HG03439 (cell line): ENCODE results near the gene MRPS22.

Source experiments
- ATAC-seq: cut with Tn5 transposase; IDR thresholded peaks from one replicate; pipeline ENCODE4 v1.9.1; 2021; ENCODE audit warnings: mild to moderate bottlenecking, moderate library complexity; ENCODE audit not compliant: unreplicated experiment

Gene MRPS22

DNA sequence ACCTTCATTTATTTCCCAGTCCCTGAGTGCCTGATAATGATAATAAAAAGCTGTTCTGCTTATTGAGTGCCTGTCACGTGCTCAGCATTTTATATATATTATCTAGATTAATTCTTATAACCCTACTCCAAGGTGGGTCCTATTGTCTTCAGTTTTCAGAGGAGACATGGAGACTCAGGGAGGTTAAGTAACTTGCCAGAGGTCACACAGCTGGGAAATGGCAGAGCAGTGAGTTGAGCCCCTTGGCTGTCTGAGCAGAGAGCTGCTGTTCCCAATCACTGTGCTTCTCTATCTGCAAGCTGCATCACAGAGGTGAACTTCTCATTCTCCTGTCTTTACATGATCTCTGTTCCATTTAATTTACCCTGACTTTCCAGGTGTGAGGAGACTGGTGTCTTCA is 32.3 kb upstream of the MRPS22 start:
- ATAC-seq = no peak

DNA sequence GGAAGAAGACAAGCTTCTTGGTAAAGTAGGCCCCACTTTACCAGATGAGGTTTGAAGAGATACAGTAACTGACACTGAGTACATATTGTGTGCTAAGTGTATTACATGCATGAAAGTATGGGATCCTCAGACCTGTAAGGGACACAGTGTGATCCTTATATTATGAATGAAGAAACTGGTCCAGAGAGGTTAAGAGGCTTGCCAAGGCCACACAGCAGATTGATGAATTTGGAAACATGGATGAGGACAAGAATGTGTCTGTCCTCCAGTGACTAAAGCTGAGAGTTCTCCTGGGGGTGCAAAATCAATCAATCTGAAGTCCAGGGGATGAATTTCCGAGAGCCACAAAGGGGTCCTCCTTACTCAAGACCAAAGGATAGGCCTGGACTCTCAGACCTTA is 31.4 kb upstream of the MRPS22 start:
- no peak for ATAC-seq

DNA sequence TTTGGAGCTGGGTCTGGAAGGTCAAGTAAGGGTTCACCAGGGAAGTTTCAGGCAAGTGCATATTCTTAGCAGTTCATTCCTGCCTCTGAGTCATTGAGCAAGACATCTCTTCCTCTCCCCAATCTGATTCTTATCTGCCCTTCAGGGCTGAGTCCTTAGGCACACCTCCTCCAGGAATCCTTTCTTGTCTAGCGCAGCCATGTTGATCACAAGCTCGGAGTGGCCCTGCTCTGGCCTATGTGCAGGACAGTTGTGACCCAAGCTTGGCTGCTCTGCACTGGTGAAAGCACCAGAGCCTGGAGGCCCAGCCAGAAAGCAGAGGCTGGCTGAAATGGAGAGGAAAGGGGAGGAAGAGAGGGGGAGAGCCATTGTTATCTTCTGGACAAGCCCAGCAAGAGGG is 30.9 kb upstream of the MRPS22 start:
- ATAC-seq = no peak

DNA sequence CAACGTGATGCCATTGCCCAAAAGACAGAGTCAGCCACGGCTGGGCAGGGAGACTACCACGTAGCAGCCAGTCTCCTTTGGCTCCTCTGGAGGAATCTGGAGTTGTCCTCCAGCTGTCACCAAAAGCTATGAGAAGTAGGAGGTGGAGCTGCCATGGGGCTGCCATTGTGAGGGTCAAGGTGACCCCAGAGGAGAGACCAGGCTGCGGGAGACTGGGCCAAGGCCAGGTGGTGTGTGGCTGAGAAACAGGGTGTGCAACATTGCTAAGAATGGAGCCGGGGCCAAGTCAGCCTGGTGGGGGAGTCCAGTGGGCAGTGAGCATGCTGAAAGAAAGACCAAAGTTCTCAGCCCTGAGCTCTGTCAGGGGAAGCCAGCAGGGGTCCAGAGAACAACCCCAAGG is 29.9 kb upstream of the MRPS22 start:
- no peak for ATAC-seq

DNA sequence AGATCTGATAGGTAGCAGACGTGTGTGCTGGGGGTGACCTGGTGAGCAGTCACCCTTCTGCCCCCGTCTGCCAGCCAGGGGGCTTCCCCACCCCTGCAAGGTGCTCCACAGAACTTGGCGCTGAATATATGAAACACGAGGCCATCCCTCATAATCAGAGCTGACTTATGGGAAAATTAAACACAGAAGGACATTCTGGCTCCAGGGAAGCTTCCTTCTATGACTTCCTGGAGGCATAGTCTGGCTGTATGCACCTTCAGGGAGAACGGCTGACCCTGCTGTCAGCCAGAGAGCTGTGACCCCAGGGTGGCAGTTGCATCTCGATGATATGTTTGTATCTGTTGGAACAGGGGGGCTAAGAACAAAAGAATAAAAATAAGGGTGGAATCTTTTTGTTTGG is 26.6 kb upstream of the MRPS22 start:
- ATAC-seq = no peak

DNA sequence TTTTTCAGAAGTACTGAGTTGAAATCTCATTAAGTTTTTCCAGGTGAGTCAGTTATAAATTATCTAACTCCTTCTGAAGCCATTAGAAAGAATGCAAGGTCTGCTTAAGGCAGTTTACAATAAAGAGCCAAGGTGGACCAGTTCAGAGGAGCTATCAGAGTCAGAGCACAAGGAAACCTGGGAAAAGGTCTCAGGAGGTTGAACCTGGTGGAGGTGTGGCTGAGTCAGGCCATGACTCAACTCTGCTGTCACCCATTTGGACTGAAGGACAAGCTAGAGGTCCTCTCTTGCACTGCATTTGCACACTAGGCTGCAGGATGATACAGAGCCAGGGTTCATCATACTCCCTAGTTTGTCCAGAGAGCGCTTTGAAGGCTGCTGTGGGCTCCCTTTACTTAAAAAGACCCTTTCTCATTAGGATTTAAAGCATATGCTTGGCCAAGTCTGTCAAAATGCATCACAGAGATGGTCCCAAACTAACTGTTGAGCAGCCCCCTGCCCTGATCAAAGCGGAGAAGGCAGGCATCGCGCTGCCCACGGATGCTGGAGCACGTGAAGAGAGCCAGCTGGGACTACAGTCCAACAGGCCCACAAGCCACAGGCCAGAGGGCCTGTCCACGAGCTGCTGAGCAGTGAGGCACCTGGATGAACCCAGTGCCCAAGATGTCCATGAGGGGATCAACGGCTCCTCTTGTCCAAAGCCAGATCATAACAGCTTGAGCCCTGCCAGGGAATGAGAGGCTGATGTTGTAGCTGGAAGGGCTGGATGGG is 26.0 kb upstream of the MRPS22 start:
- no peak for ATAC-seq

DNA sequence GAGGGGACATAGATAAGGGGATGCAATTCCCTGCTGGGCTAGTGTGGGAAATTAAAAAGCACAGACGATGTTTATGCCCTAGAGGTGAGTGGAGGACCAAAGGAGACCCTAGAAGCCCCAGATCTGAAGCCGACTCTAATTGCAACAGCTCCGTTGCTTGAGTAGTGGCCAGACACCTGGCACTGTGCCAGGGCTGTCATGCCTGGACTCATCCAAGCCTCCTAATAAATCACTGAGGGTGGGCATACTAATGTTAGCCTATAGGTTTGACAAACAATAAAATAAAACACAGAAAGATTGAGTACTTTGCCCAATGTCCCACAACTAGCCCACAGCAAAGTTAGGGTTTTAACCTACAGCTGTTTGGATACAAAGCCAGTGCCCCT is 25.4 kb upstream of the MRPS22 start:
- no peak for ATAC-seq

DNA sequence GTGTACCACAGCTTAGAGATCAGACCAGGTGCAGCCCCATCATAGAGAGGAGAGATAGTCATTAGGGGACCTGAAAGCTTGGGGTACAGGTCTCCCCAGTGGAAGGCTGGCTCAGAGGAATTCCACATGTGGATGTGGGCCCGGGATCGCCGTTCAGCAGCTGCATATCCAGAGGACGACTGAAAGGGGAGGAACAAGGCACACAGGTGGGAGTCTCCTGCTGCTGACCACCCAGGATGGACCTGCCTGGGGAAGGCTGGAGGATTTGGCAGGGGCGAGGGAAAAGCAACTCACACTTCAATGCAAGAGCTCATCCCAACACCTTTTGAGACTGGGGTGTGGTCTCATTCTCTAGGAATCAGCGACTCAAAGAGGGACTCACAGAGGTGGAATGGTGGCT is 25.0 kb upstream of the MRPS22 start:
- no peak for ATAC-seq

DNA sequence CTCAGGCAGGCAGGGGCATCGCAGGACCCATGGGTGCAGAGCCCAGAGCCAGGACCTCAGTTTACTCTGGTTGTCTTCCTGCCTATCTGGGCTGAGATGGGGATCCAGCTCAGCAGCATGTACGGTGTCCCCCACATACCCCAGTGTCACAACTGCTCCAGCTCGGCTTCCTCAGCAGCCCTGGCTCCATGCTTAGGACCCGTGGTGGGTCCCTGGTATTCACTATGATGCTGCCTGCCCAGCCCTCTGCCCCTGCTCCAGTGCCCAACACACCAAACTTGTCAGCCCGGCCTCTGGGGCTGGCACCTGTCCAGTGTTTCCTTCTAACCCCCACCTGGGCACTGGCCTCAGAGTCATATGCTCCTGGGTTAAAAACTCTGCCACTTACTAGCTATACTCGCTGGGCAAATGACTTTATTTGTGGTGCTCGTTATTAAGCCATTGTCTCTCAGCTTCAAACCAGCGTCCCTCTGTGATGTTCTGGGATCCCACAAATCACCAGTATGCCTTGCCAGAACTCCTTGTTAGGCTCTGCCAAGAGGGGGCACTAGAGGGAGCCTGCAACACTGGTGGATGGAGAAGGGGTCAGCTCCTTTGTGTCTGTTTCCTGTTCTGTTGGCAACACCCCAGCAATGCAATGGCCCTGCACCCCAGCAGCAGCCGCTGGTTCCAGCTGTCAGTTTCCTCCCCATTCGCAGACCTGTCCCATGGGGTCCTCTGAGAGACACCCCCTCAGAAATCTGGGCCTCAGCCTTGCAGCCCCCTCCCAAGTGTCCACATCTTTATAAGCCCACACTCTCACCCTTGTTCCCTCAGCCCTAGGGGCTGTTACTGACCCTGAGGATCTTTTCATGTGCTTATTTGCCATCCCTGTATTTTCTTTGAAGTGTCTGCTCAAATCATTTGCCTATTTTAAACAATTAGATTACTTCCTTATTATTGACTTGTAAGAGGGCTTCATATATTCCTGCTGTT is 24.1 kb upstream of the MRPS22 start:
- no peak for ATAC-seq

DNA sequence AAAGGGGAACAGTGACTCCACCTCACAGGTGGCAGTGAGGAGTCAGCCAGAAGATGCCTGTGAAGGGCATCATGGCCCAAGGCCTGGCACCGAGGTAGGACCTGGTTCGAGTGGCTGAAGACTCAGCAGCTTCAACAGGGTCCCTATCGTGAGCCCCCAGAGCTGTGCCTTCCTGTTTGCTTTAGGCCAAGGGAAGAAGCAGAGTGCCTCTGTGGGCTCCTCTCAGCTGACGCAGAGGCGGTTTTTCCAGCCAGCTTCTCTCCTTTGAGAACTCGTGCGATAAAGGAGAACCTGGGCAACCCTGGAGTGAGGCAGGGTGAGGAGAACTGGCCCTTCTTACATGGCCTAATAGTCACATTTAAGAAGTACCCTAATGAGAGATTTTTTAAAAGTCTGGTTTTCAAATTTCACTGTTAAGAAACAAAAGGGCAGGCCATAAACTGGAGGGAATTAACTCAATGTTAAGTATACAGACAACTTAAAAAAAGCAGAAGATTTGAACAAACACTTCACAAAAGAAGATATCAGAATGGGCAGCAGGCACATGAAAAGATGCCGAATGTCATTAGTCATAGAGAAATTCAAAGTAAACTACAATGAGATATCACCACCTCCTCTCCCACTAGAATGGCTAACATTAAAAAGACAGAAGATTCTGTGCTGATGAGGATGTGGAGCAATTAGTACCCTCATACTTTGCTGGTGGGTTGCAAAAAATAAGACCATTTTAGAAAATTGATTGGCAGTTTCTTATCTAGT is 23.1 kb upstream of the MRPS22 start:
- no peak for ATAC-seq

DNA sequence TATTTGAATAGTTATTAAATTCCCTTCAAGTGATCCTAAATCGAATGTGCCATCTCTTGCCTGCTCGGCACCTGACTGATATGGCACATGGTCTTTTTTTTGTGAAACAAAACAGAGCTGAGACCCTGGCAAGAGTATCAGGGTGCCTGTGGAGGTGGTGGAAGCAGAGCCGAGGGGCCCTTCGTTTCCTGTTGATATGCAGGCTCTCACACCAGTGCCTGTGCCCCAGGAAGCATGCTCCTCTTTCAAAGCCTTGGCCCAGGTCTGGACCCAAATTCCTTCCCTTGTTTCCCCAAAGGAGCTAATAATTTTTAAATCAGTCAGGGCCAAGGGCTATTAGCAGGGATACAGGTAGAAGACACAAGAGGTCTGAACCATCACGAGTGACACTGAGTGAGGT is 21.5 kb upstream of the MRPS22 start:
- ATAC-seq = no peak

DNA sequence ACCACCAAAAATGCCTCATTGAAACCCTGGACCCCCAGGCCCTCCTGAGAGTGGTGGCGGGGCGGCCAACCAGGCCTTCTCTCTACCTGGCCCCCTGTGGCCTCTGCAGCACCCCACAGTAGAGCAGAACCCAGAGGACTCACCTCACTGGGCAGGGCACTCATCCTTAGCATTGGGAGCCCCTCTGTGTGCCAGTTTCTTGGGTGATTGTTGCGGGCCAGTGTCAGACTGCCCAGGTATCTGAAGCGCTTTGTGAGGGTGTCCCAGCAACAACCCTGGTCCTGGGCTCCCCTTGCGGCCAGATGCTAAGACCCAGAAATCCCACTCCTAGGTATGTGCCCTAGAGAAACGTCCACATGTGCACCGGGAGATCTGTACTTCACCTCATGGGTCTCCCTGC is 20.7 kb upstream of the MRPS22 start:
- ATAC-seq = no peak

DNA sequence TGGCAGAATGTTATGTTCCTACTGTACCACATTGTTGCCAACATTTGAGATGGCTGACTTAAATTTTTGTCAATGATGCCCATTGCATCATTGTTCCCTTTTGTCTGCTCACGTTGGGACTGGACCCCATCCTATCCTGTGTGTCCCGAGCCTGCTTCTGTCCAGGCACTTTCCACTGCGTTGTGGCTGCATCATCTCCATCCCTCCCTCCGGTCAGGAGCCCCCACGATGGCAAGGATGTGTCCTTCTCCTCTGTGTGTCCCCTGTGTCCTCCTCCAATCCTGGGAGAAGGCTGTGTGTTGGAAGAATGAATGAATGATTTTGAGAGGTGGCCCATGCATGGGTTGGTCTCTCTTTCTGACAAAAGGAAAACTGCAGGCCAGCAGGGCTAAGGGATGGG is 19.4 kb upstream of the MRPS22 start:
- ATAC-seq = no peak

DNA sequence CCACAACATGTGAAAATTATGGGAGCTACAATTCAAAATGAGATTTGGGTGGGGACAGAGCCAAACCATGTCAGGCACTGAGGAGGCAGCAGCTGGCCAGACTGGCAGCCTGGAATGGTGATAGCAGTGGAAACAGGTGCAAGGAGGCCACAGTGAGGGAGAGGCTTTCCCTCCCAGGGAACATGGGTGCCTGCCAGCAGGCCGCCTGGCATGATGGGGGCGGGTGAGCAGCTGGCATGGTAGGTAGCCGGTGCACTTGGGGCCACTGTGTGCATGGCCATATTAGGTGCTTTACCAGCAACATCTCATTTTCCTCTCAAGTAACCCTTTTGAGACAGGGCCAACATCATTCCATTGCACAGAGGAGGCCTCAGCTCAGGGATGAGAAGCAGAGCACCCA is 18.3 kb upstream of the MRPS22 start:
- ATAC-seq = no peak

DNA sequence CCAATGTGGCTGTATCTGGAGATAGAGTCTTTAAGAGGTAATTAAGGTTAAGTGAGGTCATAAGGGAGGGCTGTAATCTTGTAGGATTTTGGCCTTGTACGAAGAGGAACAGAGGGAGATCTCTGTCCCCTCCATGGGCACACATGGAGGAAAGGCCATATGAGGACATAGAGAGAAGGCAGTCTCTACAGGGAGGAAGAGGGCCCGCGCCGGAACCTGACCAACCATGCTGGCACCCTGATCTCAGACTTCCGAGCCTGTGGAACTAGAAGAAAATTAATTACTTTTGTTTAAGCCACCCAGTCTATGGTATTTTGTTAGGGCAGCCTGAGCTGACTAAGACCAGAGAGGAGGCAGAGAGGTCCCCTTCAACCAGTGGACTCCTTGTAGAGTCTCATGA is 17.7 kb upstream of the MRPS22 start:
- no peak for ATAC-seq

DNA sequence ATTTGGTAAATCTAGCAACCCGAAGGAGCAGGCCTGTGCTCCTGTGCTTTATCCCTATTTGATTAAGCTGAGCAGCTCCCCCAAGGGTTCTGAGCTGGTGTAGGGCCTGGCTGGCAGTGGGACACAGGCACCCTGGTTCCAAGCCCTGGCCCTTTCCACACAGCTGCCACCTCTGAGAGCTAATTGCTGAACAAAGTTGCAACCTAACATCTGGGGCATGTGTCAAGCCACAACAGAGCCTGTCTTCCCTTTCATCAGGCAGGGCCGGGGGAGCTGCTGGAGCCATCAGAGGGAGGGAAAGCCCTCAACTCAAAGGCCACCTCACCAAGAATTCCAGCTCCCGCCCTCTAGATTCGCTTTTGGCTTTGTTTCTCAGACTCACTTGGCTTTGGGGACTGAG is 17.1 kb upstream of the MRPS22 start:
- no peak for ATAC-seq

DNA sequence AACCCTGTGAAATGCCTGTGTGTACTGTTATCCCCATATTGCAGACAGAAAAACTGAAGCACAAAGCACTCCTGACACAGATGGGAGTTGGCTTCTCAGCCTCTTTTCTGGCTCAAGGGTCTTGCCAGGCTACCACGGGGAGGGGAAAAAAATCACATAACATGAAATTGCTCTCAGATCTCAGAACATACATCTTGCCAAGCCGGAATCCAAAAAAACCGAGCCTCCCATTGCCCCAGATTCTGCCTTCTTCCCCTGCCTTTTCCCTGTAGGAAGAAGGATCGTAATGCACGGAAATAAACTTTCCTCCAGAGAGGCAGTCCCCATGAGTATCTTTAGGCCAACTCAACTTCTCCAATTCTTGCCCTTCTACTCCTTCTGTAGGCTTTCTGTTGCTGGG is 16.6 kb upstream of the MRPS22 start:
- ATAC-seq = no peak

DNA sequence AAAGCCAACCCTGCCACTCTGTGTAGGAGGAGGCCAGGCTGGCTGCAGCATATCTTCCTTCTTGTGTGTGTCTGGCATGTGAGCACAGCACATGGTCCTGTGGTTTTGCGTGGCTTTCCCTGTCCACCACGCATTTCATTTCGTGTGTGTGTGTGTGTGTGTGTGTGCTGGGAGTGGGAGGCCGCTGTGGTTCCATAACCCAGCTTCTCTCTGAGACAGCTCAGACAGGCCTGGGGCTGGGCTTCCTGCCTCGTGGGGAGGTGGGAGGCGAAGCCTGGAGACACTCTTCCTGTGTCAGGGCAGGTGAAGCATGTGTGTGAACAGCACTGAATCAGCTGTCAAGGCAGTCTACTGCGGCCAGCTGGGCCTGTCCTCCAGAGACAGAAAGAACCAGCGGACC is 16.0 kb upstream of the MRPS22 start:
- ATAC-seq = no peak

DNA sequence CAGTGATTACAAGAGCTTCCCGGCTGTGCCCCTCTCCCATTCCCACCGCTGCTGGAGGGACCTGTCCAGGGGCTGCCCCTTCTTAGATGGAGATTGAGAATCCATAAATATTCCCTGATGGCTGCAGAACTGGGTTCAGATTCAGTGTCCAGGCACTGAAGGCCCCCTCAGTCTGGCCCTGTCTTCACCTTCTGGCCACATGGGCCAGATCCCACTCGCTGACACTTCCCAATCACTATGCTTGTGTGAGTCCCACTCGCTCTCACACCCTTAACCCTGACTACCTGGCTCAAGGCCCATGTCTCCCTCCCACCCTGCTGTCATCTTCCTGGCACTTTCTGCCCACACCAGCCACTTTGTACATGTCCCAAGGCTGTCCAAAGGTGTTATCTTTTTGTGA is 15.5 kb upstream of the MRPS22 start:
- no peak for ATAC-seq

DNA sequence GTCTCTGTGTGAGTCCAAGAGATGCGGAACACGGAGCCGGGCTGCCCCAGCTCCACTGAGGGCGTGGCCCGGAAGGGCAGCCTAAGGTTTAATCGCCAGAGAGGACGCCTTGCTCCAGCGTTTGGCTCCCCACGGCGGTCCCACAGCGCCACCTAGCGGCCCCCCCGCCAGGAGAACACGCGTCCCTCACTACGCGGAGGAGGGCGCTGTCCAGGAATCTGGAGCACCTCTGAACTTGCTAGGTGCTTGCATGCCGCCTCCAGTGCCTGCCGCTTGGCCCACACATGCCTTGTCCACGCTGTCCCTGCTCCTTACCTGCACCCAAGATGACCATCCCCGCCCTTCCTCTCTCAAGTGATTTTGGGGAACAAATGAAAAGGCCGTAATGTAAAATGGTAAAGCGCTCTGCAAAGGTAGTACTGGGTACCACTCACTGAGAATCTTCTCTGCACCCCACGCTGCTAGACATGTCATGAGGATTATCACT is 14.4 kb upstream of the MRPS22 start:
- ATAC-seq = peak; percentile 96

DNA sequence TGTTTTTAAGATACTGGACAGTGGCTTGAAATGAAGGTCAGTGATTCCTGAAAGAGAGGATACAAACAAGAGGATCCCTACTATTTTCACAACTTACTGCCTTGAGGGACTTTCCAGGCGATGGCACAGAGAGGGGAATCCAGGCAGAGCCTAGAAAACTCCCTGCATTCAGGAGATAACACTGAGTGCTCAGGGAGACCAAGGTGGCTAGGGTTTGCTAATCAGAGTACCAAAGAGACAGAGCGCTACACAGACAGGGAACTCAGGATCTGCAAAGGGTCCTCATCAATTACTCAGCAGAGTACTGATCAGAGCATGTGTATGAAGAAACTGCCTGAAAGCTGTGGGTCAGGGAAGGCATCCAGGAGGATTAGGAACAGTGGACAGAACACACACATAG is 11.7 kb upstream of the MRPS22 start:
- ATAC-seq = no peak
